Measurements from ENCODE around the gene CRHR2.

The CRHR2 gene

DNA sequence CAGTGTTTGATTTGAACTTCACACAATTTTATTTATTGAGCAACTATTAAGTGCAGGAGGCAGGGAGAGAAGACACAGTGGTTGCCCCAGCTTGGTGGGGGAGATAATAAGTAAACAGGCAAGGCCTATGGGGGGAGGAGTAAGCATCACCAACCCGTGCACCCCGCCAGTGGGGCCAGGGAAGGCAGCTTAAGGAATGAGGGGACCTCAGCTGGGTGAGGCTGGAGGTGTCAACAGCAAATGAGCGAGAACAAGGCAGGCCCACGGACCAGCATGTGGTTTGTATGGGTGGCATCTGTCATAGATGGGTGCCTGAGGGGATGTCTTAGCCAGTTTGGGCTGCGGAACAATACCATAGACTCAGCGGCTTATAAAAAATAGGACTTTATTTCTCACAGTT lies 24.1 kb upstream of the CRHR2 start:
- no peak for DNase-seq

DNA sequence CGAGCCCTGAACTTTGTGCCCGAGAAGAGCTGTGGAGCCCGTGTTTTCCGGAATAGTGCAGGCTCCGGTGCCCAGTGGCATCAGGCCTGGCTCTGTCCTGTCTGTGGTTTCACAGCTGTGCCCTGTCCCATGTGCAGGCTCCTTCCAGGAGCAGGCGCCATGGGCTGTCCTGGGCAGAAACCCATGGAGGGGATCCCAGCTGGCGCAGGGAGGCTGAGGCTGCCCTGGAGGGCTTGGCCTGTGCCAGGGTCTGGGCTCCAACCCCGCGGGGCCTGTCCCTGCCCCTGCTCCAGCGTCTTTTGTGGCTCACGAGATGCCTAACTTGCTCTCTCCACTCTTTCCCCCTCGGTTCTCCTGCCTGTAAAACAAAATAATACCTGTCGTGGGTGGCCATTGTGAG lies 23.3 kb upstream of the CRHR2 start:
- no peak for DNase-seq

- DNase-seq: no peak
These were observed 22.8 kb upstream of the CRHR2 start for GRCh38 chr7:30705008-30705407.

- DNase-seq: no peak
These were observed 21.5 kb upstream of the CRHR2 start for GRCh38 chr7:30703756-30704155.

DNA sequence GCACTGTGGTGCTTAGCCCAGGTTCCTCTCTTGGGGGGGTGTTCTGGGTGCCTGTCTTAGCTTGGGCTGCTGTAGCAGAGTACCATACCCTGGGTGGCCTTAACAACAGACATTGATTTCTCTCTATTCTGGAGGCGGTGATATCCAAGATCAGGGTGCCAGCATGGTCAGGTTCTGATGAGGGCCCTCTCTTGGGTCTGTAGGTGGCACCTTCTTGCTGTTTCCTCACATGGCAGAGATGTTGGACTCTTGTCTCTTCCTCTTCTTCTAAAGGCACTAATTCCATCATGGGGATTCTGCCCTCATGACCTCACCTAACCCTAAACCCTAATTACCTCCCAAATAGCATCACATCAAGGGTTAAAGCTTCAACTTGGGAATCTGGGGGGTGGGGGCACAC lies 19.9 kb upstream of the CRHR2 start:
- no peak for DNase-seq

DNA sequence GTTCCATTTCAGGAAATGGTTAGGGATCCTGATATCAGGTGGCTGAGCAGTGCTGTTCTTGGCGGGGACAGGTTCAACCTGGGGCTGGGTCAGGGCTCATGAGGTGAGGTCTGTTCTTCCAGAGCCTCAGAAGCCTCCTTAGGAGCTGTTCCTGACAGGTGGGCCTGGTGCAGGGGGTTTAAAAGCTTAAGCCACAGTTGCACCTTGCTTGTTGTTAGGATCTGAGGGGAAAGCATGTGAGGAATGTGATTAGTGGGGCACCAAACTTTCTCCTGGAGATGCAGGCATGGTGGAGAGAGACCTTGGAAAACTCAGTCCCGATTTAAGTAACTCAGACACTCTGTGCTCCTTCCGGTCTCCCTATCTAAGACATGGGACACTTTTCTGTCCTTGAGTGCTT lies 18.7 kb upstream of the CRHR2 start:
- DNase-seq: no peak

GRCh38 chr7:30699706-30700495 lies 17.6 kb upstream of the CRHR2 start:
- DNase-seq: no peak

GRCh38 chr7:30698481-30698880 lies 16.2 kb upstream of the CRHR2 start:
- no peak for DNase-seq

DNA sequence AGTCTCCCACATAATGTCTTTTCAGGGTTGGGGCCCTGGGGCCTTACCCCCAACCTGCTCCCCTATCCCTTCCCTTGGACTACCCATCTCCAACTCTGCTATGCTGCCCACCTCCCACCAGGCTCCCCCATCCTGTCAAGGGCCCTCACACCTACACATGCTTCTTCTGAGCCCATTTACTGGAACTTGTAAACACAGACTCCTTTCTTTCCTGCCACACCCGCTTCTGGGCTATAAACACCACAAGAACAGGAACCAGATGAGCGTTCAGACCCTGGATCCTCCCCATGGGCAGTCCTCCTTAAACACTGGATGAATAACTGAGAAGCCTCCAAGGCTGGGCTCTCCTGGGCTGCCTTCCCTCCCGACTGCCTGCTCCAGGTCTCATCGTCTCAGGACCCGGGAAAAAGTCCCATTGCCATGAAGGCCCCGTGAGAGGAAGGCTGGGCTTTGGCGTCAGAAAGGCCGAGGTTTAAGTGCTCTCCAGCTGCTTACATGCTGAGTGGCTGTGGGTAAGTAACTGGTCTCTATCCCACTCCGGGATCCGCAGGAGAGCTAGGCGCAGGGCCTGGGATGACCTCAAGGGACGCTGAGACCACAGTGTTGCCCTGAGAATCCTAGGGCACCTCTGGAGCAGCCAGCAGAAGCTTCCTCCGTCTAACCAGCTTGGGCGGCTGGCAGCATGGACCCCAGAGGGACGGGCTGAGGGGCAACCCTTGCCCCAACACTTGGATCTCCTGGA lies 15.6 kb upstream of the CRHR2 start:
- DNase-seq: no peak

DNA sequence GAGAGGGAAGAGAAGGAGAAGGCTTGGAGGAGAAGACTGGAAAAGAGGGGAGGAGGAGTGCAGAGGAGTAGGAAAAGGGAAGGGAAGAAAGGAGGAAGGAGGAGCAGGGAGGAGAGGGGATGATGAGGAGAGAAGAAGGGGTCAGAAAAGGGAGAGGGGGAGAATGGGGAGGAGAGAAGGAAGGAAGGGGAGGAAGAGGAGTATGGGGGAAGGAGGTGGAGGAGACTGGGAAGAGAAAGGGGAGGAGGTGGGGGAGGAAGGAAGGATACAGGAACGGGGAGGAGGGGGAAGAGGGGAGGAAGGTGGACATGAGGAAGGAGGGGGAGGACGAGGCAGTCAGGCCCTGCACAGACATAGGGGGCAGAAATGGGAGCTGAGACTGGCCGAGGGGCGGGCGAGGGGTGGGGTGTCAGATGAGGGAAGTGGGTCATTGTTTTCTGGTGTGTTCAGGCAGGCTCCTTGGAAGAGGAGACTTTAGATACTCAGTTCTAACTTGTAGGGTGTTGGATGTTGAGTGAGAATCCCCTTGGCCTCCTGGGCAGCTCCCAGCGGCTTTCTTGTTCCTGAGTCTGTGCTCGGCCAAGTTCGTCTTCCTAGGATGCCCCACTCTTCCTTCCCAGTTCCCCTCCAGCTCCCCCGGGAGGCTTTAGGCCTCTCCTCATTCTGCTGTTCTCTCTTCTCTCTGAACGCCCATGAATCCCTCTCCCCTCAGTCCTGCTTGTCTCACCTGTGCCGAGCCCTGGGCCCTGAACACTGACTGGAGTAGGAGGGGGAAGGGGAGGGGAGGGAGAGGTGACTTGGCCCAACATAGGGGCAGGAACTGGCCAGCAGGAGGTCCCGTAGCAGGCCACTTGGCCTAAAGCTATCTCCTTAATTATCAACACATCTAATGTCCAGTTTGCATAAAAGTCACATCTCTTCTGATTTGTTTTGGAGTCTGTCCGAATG lies 12.8 kb upstream of the CRHR2 start:
- no peak for DNase-seq

DNA sequence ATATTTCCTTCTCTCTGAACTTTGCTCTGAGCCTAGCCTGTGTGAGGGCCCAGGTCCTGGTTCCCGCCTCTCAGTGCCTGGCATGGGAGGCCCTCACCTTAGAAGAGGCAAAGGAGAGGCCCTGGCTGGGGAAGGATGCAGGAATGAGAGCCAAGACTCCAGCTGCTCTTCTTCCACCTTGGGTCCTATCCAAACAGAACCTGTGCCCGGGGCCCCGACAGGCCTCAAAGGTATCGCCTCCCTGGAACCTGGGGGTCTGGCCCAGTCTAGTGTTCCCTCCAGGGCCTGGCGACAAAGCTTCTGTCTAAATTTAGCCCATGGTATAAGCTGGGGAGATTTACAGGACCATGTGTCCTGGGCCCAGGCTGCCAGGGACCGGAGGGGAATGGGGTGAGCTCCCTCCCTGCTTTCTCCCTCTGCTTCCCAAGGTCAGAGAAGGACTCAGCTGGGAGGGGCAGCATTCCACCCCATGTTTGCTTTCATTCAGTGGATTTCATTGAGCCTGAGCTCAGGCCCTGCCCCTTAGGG lies 12.0 kb upstream of the CRHR2 start:
- DNase-seq: no peak

DNA sequence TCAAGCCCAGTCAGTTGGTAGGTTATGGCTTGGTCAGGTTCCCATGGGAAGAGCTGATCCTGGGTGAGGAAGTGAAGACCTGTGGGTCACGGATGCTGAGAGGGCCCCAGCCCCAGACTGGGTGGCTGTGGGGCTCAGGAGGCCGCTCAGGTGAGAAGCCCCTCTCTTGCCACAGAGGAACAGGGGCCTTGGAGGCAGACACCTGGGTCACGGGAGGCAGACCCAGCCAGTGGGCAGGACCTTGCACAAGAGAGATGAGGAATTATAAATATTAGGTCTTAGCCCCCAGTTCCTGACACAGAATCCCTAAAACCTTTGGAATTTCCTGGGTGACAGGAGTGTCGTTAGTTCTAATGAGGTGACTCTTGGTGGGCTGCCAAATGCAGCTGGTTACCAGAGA lies 10.6 kb upstream of the CRHR2 start:
- DNase-seq: no peak

GRCh38 chr7:30692438-30692837 lies 10.2 kb upstream of the CRHR2 start:
- no peak for DNase-seq

GRCh38 chr7:30690011-30690410 lies 7.8 kb upstream of the CRHR2 start:
- no peak for DNase-seq

GRCh38 chr7:30688718-30689221 lies 6.5 kb upstream of the CRHR2 start:
- no peak for DNase-seq

- DNase-seq: no peak
These were observed 5.3 kb upstream of the CRHR2 start for GRCh38 chr7:30687604-30688003.

- no peak for DNase-seq
These were observed 2.1 kb upstream of the CRHR2 start for GRCh38 chr7:30684351-30684750.

DNA sequence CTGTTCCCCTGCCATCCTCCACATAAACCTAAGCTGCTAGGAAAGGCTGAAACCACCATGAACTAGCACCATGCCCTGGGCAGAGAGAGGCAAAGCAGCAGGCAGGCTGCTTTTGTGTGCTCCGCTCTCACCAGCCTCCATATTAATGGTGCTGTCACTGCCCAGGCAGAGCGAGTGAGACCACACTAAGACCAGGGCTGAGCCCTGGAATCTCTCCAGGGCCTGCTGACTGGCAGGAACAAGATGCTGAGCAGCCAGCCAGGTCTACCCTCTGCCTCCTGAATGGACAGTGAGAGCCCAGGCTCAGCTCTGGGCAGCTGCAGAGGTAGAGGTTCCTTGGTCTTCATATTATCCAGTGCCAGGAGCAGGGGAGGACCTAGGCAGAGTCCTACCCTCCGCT lies 1.6 kb upstream of the CRHR2 start:
- DNase-seq: no peak

DNA sequence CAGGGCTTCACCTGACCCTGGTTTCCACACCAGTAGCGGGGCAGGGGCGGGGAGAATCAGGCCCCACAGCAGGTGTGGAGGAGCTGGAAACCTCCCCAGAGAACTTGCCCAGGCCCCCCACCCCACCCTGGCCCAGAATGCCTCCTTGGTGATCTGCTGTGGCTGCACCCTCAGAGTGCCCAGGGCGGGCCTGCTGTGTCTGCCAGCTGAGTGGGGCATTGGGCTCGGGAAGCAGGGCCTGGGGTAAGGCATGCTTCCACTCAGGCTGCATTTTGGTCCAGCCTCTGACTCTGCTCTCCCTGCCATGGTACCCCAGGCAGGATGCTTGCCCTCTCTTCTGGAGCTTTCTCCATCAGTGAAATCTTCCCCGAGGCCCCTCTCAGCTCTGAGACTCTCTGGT lies 1.1 kb upstream of the CRHR2 start:
- DNase-seq: no peak

GRCh38 chr7:30681815-30682211 lies 443 bp downstream of the CRHR2 start:
- no peak for DNase-seq

DNA sequence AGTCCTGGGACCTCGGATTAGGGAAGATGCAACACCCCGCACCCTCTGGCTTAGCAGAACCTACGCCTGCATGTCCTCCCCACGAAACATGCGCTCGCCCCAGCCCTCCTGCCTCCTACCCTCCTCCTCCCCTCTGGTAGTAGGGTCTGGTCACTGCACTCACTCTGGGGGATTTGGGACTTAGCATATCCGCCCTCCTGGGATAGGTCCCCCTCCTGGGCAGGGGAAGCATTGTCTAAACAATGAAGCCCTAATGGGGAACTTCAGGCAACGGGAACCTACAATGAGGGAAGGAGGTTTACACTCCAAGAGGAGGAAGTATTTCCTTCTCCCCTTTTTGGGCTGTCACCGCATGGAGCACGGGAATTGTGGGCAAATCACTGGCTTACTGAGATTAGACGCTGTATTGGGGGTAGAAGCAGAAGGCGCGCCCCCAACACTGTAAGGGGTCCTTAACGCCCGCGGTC lies 892 bp downstream of the CRHR2 start:
- no peak for DNase-seq

GRCh38 chr7:30679664-30680063 lies 2.6 kb downstream of the CRHR2 start:
- DNase-seq: no peak

DNA sequence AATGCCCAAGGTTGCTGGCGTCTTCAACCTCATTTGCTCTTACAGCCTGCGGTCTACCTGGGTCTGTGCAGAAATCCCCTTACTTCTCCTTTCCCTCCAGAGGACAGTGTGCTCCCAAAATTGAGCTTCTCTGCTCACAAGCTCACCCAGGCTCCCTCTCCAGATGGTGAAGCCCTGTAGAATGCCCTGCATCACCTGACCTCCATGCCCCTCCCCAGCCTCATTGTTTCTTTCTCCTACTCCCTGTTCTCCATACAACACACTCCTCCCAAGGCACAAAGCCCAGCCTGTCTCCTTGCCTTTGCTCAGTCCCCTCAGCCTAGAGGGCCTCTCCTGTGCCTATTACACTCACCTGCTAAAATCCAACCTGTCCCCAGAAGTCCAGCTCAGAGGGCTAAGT lies 3.5 kb downstream of the CRHR2 start:
- no peak for DNase-seq

All from activated effector memory CD4-positive, alpha-beta T cell treated with anti-CD3 and anti-CD28 coated beads, Interleukin-2, amount 50 U/mL, for 16 hours (primary cell).